SIG-M5 treated with dmso at 0.1 percent for 504 hours (cell line): ENCODE data around the gene BTG3.

Experiments
- DNase-seq: peaks from one replicate; lab custom pipeline; 2025; ENCODE audit not compliant: unreplicated experiment; lab: John Stamatoyannopoulos, UW

The BTG3 gene

DNA sequence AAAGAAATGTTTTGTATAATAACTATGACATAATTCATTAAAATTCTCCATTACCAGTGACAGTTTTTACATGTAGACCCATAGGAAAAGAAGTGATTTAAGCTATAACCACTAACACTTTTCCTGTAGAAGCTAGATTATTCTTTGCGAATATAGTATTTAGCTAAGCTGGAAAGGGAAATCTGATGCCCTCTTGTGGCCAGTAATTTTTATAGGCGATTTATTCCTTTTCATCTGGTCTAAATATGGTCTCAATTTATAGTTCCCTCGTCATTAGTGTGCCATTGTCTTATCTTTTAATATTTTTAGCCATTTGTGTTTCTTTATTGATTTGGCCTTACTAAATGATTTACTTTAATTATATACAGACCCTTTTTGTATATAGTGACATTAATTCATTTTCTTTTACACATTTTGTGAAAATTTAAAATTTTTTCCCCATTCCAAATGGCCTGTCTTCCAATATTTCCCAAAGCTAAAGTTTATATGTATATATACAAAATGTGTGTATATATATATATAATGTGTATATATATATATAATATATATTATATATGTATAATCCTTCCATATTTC lies 26.7 kb downstream of the BTG3 start:
- peak; percentile 51 for DNase-seq

- DNase-seq: no peak
Observed at GRCh38 chr21:17583898-17584297, 28.8 kb downstream of the BTG3 start.

- DNase-seq: no peak
Observed at GRCh38 chr21:17580319-17580718, 32.4 kb downstream of the BTG3 start.

- no peak for DNase-seq
Observed at GRCh38 chr21:17578876-17579275, 33.8 kb downstream of the BTG3 start.

DNA sequence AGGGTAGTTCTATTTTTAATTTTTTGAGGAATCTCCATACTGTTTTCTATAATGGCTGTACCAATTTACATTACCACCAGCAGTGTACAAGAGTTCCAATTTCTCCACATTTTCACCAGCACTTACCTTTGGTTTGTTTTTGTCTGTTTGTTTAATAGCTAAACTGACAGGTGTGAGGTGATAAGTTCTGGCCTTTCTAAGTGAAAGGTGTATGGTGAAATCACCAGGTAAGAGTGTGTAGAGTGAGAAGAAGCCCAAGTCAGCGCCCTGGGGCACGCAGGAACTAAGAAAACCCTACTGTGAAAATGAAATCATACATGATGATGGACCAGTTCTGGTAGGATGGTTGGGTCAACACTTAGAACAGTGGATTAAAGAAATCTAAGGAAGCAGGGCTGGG lies 34.5 kb downstream of the BTG3 start:
- DNase-seq: no peak

DNA sequence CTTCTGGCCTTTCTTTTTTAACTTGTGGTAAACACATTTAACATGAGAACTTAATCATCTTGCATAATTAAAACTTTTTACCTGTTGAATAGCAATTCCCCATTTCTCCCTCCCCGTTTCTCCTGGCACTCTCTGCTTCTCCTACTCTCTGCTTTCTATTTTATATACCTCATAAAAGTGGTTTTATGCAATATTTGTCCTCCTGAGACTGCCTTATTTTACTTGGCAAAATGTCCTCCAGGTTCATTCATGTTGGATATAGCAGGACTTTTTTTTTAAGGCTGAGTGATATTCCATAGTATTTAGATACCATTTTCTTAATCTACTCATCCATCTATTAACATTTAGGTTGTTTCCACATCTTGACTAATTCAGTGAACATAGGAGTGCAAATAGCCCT lies 35.0 kb downstream of the BTG3 start:
- no peak for DNase-seq

- DNase-seq: no peak
Observed at GRCh38 chr21:17576080-17576835, 36.4 kb downstream of the BTG3 start.

DNA sequence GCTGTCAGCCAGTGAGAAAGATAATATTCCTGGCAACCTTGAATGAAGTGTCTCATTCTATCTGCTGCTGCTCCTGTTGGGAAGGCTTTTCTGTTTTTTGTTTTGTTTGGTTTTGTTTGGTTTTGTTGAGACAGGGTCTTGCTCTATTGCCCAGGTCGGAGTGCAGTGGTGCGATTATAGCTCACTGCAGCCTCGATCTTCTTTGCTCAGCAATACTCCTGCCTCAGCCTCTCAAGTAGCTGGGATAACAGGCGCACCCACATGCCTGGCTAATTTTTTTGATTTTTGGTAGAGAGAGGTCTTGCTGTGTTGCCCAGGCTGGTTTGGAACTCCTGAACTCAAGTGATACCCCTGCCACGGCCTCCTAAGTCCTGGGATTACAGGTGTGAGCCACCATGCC lies 37.6 kb downstream of the BTG3 start:
- no peak for DNase-seq

DNA sequence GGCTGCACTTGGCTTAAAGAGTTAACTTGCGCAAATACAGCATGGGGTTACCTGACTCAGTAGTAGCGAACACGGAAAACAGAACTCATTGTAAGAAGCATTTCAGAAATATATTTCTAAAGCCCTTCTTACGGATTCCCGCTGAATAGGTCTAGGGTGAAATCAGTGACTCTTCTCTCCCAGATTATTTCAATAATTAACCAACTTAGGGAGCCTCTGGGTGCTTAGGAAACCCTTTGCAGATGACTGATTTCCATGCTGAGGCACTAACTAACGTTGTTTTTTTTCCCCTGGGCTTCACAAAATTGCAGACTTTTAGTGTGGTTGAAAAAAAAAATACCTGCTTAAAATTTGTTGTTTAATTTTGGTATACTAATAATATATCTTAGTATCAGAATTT lies 40.3 kb downstream of the BTG3 start:
- DNase-seq: no peak

GRCh38 chr21:17570786-17571185 lies 41.9 kb downstream of the BTG3 start:
- DNase-seq: no peak

DNA sequence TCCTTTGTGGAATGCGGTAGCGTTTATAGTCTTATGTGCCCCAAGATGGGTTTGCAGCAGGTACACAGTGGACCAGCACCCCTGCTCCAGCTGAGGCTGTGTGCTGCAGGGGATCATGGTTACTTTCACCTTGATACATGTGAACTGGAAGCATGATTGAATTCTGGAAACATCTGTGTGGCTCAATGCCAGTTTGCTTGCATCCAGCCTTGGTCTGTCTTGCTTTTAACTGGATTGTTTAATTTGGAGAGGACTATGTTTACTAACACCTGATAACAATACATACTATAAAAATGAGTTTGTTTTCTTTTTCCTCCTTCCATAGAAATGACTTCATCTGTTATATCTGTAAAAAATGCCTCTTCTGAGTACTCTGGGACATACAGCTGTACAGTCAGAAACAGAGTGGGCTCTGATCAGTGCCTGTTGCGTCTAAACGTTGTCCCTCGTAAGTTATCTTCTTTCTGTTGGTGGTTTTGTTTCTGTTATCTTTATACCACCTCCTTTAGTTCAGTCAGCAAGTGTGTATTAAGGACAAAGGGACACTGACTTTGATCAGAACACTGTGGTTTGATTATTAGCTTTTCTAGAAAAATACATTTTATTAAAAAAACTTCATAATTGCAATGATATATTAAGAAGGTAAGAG lies 52.2 kb downstream of the BTG3 start:
- DNase-seq: no peak

- DNase-seq: peak; percentile 10
Observed at GRCh38 chr21:17554679-17555465, 57.8 kb downstream of the BTG3 start.

GRCh38 chr21:17554120-17554519 lies 58.6 kb downstream of the BTG3 start:
- DNase-seq: no peak

DNA sequence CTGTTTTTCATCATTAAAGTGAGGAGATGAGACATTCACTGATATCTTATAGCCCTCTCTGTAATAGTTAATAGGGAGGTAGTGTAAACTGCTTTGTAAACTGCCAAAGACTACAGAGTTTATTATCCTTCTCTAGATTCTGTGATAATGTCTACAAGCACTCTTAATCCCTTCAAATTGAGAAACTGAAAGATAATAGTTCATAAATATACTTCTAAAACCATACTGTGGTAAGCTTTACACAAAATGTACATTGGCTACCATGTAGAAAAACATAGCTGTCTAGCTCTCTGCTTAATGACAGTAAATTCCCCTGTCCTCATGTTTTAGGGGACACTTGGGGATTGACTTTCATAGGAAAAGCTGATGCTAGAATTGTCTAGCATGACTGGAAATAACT lies 60.3 kb downstream of the BTG3 start:
- no peak for DNase-seq

DNA sequence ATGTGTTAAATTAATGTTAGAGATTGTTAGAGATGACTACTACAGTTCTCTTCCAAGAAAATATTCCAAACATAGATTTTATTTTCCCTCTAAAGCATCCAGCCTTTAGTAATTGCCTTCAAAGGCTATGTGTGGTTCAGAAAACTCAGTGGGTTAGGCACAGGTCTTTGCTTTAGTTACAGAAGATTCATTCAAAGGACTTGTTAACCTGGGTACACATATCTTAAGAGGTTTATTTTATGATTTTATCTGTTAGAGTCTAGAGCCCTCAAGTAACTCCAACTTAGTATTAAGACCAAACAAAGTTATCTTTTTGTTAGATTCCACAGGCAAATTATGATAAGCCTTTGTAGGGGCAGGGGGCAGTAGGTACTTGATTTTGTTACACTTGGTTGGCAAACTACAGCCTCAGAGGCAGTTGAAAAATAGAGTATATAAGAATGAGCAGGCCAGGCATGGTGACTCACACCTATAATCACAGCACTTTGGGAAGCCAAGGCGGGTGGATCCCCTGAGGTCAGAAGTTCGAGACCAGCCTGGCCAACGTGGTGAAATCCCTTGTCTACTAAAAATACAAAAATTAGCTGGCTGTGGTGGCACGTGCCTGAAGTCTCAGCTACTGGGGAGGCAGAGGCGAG lies 61.9 kb downstream of the BTG3 start:
- no peak for DNase-seq

DNA sequence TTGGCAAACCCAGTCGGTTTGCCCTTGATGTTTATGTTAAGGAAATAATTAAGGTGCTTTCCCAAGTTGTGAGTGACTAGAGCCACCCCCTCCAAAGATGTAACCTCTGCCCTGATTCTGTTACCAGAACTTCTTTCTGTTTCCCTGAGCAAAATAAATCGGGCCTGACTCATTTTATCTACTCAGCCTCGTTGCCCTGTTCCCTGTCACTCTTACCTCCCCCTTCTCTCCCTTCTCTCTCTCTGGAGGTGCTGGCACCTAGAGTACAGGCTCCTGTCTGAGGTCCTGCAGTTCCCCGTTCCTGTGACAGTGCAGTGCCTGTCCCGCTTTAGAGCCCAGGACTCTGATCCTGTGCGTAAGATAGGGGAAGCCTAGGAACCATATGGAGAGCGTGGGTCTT lies 64.4 kb downstream of the BTG3 start:
- no peak for DNase-seq

DNA sequence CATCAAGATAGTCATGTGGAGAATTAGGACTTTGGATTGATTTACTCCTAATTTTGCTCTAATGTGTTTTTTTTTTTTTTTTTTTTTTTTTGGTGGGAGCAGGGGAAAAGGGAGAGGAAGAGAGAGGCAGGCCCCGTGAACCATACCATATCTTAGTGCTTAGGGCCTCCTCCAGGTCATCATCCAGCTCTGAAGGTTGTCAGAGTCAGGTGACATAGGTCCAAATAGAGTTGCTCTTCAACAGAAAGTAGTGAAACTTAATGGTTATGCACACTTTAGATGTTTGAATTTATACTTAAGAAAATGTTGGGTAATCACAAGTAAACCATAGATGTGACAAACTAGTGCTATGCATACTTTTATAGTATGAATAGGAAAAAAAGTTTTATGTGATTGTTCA lies 67.7 kb downstream of the BTG3 start:
- DNase-seq: no peak
